RKO (cell line): ENCODE results near the gene ISCA2.

Experiments used
- DNase-seq: peaks from one replicate; pipeline ENCODE4 v3.0.0-alpha.2; 2016; ENCODE audit warnings: low spot score

Gene ISCA2

DNA sequence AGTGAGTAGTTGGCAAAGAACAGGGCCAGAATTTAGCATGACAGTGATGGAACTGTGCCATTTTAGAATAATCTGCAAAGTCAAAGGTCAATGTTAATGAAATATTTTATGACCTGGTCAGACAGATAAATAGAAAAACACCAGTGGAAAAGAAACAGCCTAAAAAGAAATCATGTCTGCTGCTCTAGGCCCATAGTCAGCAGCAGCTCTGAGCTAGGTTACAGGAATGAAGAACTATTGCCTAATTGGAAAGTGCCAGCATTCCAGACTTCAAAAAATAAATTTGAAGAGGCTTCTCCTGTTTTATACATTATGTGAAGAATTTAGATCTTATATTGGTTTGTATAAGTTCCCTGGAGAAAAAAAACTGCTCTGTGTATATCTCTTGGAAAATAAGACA, 10.2 kb upstream of the ISCA2 start:
- no peak for DNase-seq

- no peak for DNase-seq
Observed at GRCh38 chr14:74486164-74486563, 7.4 kb upstream of the ISCA2 start.

- DNase-seq = no peak
Observed at GRCh38 chr14:74488786-74489397, 4.7 kb upstream of the ISCA2 start.

DNA sequence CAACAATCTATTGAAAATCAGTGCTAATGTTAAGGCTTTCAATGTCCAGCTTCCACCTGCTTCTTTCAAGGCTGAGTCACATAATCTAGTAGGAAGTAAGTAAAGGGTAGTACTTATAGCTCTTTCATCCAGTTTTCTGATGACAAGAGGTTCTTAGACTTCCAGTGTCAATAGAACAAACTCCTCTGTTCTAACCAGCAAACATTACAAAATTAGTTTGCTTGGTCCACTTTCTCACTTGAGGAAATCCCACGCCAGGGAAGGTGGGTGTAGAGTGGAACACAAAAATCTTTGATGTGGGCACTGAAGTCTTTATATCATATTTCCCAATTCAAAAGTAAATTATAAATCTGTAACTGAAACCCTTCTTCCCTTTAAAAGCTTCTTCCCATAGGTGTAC, 3.1 kb upstream of the ISCA2 start:
- DNase-seq = no peak

DNA sequence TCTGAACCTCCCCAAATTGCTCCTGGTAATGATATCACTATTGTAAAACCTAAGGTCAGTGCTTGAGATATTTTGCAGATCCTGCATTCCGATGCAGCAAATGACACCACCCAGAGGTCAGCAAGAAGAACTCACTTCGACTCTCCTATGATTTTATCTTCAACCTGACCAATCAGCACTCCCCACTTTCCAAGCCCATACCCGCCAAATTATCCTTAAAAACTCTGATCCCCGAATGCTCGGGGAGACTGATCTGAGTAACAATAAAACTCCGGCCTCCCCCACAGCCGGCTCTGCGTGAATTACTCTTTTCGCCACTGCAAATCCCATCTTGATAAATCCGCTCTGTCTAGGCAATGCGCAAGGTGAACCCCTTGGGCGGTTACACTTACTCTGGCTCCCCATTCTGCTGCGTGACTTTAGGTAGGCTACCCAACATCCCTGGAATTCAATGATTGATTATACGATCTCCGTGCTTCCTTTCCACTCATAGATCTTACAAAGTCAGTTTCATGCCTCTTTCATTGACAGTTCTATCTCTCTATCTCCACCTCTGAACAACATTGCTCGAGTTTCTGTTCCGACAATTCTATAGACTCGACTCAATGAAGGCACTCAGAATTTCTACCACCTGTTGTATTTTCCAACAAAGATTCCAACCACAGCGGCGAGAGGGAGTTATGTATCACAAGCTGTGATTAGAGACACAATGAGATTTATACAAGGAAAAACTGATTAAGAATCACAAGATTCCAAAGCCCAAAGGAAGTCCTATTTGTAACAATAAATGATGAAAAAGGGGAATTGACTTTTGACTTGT, 1.4 kb upstream of the ISCA2 start:
- peak; percentile 81 for DNase-seq

DNA sequence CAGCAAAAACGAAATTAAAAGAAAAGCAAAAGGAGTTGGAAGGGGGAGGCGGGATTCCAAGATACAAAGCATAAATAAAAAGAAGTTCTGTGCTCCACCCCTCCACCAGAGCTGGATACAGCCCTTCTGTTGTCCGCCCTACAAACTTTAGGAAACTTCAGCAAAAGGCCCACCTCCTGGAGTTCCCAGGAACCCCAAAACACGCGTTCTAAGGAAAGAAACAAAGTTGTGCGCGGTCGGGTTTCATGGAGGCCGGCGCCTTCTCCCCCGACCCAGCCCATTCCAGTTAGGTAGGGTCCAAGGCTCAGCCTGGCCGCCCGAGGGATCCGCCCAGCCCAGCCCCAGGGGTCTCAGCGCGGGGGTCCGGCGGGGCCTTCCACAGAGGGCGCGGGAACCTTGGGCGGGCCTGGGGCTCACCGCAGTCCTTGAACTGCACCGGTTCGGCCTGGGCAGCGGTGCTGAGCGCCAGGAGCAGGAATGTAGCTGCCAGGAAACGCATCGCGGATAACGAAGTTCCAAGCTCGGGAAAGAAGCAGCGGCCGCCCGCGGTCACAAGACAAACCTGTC, 706 bp upstream of the ISCA2 start, which contains the start of gene NPC2:
Gene NPC2 (minus strand): TSS at position 530 of the 567 bp plus-strand sequence. CDS start 31 bp downstream, at position 499.
- DNase-seq = no peak

- DNase-seq = no peak
Observed at GRCh38 chr14:74495356-74495755, 1.8 kb downstream of the ISCA2 start.

DNA sequence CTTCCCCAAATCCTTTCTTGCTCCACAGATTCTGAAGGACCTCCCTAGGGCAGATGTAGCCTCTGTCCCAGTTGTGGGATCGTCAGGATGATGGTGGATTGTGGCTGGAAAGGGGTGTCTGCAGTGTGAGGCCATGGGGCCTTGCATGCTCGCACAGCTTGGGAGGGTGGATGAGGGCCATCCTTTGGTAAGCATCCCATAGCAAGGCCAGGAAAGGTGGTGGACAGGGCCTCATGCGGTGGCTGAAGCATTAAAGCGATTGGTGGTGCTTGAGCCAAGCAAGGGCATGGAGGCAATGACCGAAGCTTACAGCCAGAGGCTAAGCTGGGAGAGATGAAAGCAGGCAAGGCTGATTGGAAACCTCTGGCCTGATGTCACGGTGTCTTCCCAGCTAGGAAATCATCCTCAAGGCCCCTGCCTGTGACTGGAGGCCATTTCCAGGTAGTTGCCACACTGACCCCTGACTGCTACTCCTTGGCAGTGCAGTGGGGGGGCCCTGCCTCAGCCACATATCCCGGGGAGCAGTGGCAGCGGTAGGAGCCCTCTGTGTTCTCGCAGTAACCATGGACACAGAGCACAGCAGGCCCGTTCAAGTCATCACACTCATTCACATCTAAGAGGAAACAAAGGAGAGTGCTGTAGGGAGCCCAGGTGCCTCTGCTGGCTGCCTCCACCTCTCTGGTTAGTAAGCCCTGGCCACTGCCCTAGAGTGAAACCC, 7.0 kb downstream of the ISCA2 start:
- DNase-seq = no peak

- DNase-seq = no peak
Observed at GRCh38 chr14:74501135-74501614, 7.6 kb downstream of the ISCA2 start.

DNA sequence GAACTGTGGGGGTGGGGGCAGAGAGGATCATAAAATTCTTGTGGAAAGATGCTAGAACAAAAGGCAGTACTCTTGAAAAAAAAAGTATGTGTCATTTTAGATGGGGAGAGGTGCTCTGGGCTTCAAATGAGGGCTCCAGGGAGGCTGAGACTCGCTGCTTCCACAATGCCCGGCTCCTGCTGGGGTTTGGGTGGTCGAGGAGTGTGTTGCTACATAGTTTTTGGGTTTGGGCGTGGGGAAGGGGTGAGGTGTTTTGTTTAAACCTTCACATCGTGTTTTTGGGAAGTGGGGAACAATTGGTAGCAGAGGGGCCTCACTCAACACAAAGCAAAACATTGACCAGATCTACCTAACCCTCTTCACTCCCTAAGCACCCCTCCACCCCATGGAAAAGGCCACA, 8.1 kb downstream of the ISCA2 start:
- no peak for DNase-seq

- peak; percentile 45 for DNase-seq
Observed at GRCh38 chr14:74502236-74503019, 8.9 kb downstream of the ISCA2 start.

- no peak for DNase-seq
Observed at GRCh38 chr14:74503291-74503937, 9.8 kb downstream of the ISCA2 start.

DNA sequence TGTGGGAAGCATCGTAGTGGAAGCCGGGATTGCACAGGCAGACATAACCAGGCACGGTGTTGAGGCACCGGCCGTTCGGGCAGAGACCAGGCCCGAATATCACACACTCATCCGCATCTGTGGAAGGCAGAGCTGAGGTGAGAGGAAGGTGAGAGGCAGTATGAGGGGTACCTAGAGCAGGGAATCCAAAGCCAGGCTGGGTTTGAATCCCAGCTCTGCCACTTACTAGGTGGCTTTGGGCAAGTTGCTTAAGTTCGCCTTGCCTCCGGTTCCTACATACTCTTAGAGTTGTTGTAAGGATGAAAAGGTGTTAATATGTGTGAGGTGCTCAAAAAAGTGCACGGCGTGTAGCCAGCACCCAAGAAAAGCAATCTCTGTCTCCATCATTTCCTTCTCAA, 10.4 kb downstream of the ISCA2 start:
- DNase-seq = no peak

GRCh38 chr14:74504412-74504811, 10.8 kb downstream of the ISCA2 start:
- no peak for DNase-seq

DNA sequence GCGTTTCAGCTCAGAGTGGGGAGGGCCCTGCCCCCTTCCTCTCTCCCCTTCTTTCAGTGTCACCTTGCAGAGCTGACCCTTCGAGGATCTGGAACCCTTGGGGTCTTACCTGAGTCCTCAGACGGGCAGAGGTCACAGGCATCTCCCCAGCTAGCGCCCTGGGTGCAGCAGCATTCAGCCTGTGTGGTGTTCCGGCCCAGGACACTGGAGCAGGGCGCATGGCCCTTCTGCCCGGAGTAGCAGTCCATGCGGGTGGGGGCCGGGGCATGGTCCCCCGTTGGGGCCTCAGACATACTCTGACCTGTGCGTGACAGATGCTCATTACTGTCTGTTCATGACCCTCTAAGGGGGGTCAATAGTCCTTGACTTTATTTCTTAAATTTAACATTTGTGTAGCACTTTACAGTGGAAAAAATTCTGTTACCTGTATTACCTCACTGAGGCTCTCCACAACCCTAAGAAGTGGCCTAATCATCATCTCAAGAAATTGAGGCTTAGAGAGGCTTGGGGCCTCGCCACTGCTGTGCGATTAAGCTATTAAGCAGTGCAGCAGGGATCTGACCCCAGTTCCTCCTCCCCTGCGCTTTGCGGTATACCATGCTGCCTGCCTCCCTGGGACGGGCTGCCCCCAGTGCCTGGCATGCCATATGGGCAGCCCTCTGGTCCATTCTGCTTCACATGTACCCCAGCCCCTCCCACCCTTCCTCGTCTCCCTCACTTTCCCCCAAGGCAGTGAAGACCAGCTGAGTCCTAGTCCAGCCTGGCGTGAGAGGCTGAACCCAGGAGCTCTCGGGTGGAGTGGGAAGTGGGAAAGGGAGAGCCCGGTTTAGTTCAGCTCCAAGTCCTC, 11.5 kb downstream of the ISCA2 start:
- DNase-seq = no peak

GRCh38 chr14:74505831-74506230, 12.3 kb downstream of the ISCA2 start:
- DNase-seq = no peak

DNA sequence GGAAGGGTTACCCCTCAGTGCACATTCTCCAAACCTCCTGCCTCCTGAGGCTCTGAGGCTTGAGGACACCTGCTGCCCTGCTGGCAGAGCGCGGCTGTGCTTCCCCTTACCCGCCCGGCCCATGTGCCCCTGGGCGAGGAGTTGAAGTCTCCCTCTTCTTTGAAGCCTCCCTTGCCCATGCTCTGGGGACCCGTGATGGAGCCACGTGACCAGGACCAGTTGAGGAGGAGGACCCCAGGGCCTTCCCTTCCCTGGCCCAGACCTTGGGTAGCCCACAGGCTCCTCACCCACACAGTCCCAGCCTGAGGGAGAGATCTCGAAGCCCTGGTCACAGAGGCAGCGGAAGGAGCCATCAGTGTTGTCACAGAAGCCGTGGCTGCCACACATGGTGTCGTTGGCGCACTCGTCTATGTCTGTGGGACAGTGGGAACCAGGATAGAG, 12.9 kb downstream of the ISCA2 start:
- no peak for DNase-seq

DNA sequence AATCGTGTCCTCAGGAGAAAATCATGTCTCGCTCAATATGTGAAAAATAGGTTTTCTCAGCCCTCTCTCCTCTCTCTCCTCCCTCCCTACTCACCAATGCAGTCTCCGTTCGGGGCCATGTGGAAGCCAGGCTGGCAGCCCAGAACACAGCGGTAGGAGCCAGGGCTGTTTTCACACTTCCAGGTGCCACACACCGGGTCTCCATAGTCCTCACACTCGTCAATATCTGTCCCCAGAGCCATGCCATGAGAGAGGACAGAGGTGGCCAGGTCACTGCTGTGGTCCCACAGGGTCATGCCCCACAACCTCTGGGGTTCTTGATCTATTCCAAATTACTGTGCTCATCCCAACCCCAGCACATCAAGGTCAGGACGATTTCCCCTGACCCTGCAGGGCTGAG, 13.5 kb downstream of the ISCA2 start:
- no peak for DNase-seq

GRCh38 chr14:74507840-74508239, 14.3 kb downstream of the ISCA2 start:
- DNase-seq = no peak

DNA sequence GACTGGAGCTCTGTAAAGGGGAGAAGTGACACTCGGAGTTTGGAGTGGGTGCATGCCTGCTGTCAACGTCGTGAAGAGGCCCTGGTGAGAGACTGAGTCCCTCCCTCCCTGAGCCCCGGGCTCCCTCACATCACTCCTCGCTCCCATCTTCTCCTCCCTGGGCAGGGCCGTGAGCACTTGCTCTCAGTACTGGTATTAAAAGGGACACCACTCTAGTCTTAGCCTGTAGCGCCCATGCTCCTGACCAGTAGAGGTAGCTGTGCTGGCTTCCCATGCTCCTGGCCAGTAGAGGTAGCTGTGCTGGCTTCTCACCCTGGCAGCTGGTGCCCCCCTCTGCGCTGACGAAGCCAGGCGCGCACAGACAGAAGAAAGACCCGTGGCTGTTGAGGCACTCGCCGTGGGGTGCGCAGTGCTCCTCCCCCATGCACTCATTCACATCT, 14.7 kb downstream of the ISCA2 start:
- DNase-seq = no peak
